ENCODE measurements around the gene SHD.
"Not testable (repeated sequence)": the region's sequence is repeated elsewhere in the genome, so short reads cannot be mapped to it uniquely, and the experiment has no call there.

The SHD gene

DNA sequence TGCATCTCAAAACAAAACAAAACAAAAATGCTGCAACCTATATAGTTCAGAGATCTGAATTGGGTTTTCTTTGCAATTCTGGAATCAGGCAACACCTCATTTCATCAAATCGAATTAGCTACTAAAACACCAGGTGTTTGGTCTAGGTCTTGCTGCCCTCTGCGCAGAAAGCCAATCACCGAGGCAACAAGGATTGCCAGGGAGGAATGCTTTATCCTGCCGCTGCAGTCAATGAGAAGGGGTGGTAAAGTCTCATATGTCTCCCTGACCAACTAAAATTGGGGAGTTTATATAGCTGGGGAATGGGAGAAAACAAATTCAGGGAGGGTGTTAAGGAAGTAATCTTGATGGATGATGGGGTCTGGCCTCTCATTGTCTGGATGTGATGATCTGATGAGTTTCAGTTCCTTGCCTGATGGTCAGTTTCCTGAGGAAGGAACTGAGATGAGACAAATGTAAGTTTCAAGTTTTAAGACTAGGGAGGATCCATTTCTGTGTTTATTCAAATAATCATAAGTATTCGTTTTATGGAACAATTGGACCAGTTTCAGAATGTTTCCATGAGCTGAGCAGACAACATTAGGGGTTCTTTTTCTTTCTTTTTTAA, 37.1 kb upstream of the SHD start:
- TF ChIP-seq SPI1 (IDR thresholded peaks at IDR 0.05; ENCODE audit: low read depth, low read length) (peak; percentile 94), POLR2AphosphoS5 (IDR thresholded peaks at IDR 0.05; ENCODE audit: low read depth, low read length) (no peak)
- DNase-seq (ENCODE audit: insufficient read length, low spot score) (no peak), FAIRE-seq (peak; percentile 82)

GRCh38 chr19:4245938-4246337, 33.1 kb upstream of the SHD start:
- DNase-seq (ENCODE audit: insufficient read length, low spot score); FAIRE-seq: not testable (repeated sequence)

DNA sequence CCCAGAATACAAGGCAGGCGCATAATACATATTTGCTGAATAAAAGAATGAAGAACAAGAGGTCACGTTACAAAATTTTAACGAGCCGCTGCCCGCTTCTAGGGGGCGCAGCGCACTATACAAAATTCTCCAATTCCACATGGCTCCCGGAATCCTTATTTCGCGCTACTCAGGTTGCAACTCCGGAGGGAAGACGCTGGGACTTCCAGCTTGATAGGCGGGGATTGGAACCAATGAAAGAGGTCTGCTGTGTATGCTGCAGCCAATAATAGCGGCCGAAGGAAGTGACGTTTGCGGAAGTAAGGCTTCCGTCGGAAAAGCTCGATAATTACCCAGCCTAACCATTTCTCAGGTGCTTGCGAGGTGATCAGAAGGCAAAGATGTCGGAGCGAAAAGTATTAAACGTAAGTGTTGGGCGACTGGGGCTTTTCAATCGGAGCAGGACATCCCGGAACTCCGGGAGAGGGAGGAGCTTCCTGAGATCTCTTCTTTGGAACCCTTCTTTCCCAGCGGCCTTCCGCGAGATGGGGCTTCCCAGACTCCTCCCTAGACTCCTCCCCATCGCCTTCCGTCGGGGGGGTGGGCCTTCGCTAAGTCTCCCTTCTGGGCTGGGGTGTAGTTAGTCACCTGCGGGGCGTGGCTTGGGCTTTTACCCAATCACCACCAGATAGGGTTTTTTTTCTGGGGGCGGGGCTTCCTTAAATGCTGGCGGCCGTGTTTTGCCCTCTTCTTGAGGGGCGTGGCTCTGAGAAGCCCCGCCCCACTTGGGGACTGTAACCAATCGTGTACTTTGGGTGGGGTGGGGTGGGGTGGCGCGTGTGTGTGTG, 32.1 kb upstream of the SHD start, which contains the start of gene YJU2:
TSS of gene YJU2 (plus strand) at position 314 of the 827 bp plus-strand sequence. CDS start at position 381, 67 bp downstream.
- FAIRE-seq (peak; percentile 92), DNase-seq (ENCODE audit: insufficient read length, low spot score) (peak; percentile 98)
- TF ChIP-seq PAX5 (IDR thresholded peaks at IDR 0.05; ENCODE audit: insufficient read depth, low read length, severe bottlenecking), result no peak
- peak; percentile 96 for TF ChIP-seq POLR2AphosphoS5 (IDR thresholded peaks at IDR 0.05; ENCODE audit: low read depth, low read length)
- TF ChIP-seq TAF1 (IDR thresholded peaks at IDR 0.05; ENCODE audit: low read depth, low read length), result peak; percentile 93
- peak; percentile 92 for TF ChIP-seq POLR2A (IDR thresholded peaks at IDR 0.05; ENCODE audit: low read depth, low read length)
- TF ChIP-seq POU2F2 (IDR thresholded peaks at IDR 0.05; ENCODE audit: low read depth, low read length), result peak; percentile 76
- peak; percentile 29 for TF ChIP-seq SPI1 (IDR thresholded peaks at IDR 0.05; ENCODE audit: low read depth, low read length)

GRCh38 chr19:4256563-4256962, 22.5 kb upstream of the SHD start:
- TF ChIP-seq TAF1 (IDR thresholded peaks at IDR 0.05; ENCODE audit: low read depth, low read length) (no peak), SPI1 (IDR thresholded peaks at IDR 0.05; ENCODE audit: low read depth, low read length) (no peak), PAX5 (IDR thresholded peaks at IDR 0.05; ENCODE audit: insufficient read depth, low read length, severe bottlenecking) (no peak), POLR2A (IDR thresholded peaks at IDR 0.05; ENCODE audit: low read depth, low read length) (no peak), POU2F2 (IDR thresholded peaks at IDR 0.05; ENCODE audit: low read depth, low read length) (no peak), POLR2AphosphoS5 (IDR thresholded peaks at IDR 0.05; ENCODE audit: low read depth, low read length) (no peak)
- DNase-seq (ENCODE audit: insufficient read length, low spot score) (no peak), FAIRE-seq (no peak)

DNA sequence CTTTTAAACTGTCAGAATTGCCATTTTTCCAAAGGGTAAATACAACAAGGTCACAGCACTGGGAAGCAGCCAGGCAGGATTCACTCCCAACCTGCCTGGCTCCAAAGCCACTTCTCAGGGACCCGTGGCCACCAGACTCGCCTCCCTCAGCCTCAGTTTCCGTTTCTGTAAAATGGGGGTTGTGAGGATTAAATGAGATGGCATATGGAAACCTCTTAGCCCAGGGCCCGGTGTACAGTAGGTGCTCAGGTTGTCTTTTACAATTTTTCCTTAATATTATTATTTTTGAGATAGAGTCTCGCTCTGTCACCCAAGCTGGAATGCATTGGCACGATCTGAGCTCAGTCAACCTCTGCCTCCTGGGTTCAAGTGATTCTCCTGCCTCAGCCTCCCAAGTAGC, 22.0 kb upstream of the SHD start:
- FAIRE-seq, result no peak
- DNase-seq (ENCODE audit: insufficient read length, low spot score), result no peak
- TF ChIP-seq PAX5 (IDR thresholded peaks at IDR 0.05; ENCODE audit: insufficient read depth, low read length, severe bottlenecking) (no peak), POLR2AphosphoS5 (IDR thresholded peaks at IDR 0.05; ENCODE audit: low read depth, low read length) (no peak)

GRCh38 chr19:4258181-4258580, 20.9 kb upstream of the SHD start:
- TF ChIP-seq POLR2AphosphoS5 (IDR thresholded peaks at IDR 0.05; ENCODE audit: low read depth, low read length) (no peak), POU2F2 (IDR thresholded peaks at IDR 0.05; ENCODE audit: low read depth, low read length) (no peak)
- DNase-seq (ENCODE audit: insufficient read length, low spot score) (no peak), FAIRE-seq (no peak)

GRCh38 chr19:4260613-4261191, 18.4 kb upstream of the SHD start:
- FAIRE-seq (no peak), DNase-seq (ENCODE audit: insufficient read length, low spot score) (no peak)
- TF ChIP-seq TAF1 (IDR thresholded peaks at IDR 0.05; ENCODE audit: low read depth, low read length) (no peak), PAX5 (IDR thresholded peaks at IDR 0.05; ENCODE audit: insufficient read depth, low read length, severe bottlenecking) (no peak), SPI1 (IDR thresholded peaks at IDR 0.05; ENCODE audit: low read depth, low read length) (peak; percentile 62)

GRCh38 chr19:4264812-4265211, 14.3 kb upstream of the SHD start:
- DNase-seq (ENCODE audit: insufficient read length, low spot score) (no peak), FAIRE-seq (no peak)
- TF ChIP-seq PAX5 (IDR thresholded peaks at IDR 0.05; ENCODE audit: insufficient read depth, low read length, severe bottlenecking) (no peak), POU2F2 (IDR thresholded peaks at IDR 0.05; ENCODE audit: low read depth, low read length) (no peak), SPI1 (IDR thresholded peaks at IDR 0.05; ENCODE audit: low read depth, low read length) (no peak), TAF1 (IDR thresholded peaks at IDR 0.05; ENCODE audit: low read depth, low read length) (no peak), POLR2A (IDR thresholded peaks at IDR 0.05; ENCODE audit: low read depth, low read length) (no peak), POLR2AphosphoS5 (IDR thresholded peaks at IDR 0.05; ENCODE audit: low read depth, low read length) (no peak)

GRCh38 chr19:4266253-4267000, 12.6 kb upstream of the SHD start:
- no peak for FAIRE-seq

More at GRCh38 chr19:4266253-4267000, 12.6 kb upstream of the SHD start:
- DNase-seq (ENCODE audit: insufficient read length, low spot score), result no peak
- TF ChIP-seq TAF1 (IDR thresholded peaks at IDR 0.05; ENCODE audit: low read depth, low read length), result no peak
- peak; percentile 46 for TF ChIP-seq SPI1 (IDR thresholded peaks at IDR 0.05; ENCODE audit: low read depth, low read length)

Measured in GM12891 (cell line).